Kidney (tissue), 14 donors: Measurements from ENCODE around the gene KLHL14. TPM values are rescaled to one million over a fixed set of nuclear protein-coding genes. Genes with fewer than 3 reads are reported as not detected.

ENCODE experiments used
- DNase-seq, 5 donors: peaks; one replicate each; pipeline ENCODE4 v3.0.0-alpha.2; 2013 to 2020
- FAIRE-seq: peaks from 2 replicates; lab custom pipeline; 2012; peaks lifted over from hg19 to GRCh38; lab: Jason Lieb, UNC
- H3K27ac ChIP-seq, 2 donors: one replicate each; pipeline ENCODE4 v1.7.0; 2013; ENCODE audit warnings: low read depth in 2 of 2, low read length in 2 of 2, inconsistent platforms in 1 of 2
- H3K27me3 ChIP-seq: one replicate; pipeline ENCODE4 v1.7.1; 2013; ENCODE audit warnings: low read length, inconsistent platforms; ENCODE audit not compliant: control insufficient read depth, insufficient read depth
- H3K36me3 ChIP-seq, 3 donors: one replicate each; pipeline versions ENCODE4 v1.7.0 to v1.7.1; 2013; ENCODE audit warnings: low read length in 3 of 3, control low read depth in 1 of 3, inconsistent platforms in 1 of 3; ENCODE audit not compliant: insufficient read depth in 3 of 3, control insufficient read depth in 2 of 3
- H3K4me1 ChIP-seq, 3 donors: one replicate each; pipeline versions ENCODE4 v1.7.0 to v1.7.1; 2013; ENCODE audit warnings: low read length in 3 of 3, inconsistent platforms in 1 of 3, low read depth in 1 of 3; ENCODE audit not compliant: control insufficient read depth in 2 of 3, insufficient read depth in 2 of 3
- H3K4me3 ChIP-seq, 3 donors: one replicate each; pipeline versions ENCODE4 v1.7.0 to v1.8.1; 2013; ENCODE audit warnings: low read length in 3 of 3, control low read depth in 1 of 3, inconsistent platforms in 1 of 3
- H3K9ac ChIP-seq, 3 donors: one replicate each; pipeline versions ENCODE4 v1.7.0 to v1.7.1; 2013; ENCODE audit warnings: low read length in 3 of 3, control low read depth in 1 of 3, inconsistent platforms in 1 of 3
- H3K9me3 ChIP-seq, 3 donors: one replicate each; pipeline versions ENCODE4 v1.7.0 to v1.7.1; 2013; ENCODE audit warnings: low read length in 3 of 3, control low read depth in 1 of 3, inconsistent platforms in 1 of 3; ENCODE audit not compliant: control insufficient read depth in 2 of 3, insufficient read depth in 1 of 3
- CTCF ChIP-seq: IDR thresholded peaks from 3 replicates; pipeline ENCODE4 v1.5.1; 2012; ENCODE audit warnings: mild to moderate bottlenecking, moderate library complexity, borderline replicate concordance; ENCODE audit not compliant: insufficient read depth; ENCODE audit errors: extremely low read depth
- intact Hi-C: fragments of 100-400 bp; cut with DNase I; formaldehyde crosslinking; loops from one replicate; pipeline ENCODE4 v1.11.1; 2022
- polyA plus RNA-seq: library from polyadenylated mRNA; stranded (reverse); fragments of 350-450 nt; fragmentation: Illumina TruSeq; extraction: RNeasy Lipid Tissue Mini Kit (QIAGEN cat#74804); gene quantifications from one replicate; pipeline ENCODE4 v1.2.3, GENCODE V29; 2014; ENCODE audit warnings: low read depth, low replicate concordance; ENCODE audit not compliant: insufficient read depth
- total RNA-seq: library from RNA; stranded (reverse); fragmentation: NEBNext Ultra II Directional; extraction: Animal tissue kit (Norgen Biotek cat#: 25700); gene quantifications from one replicate; pipeline ENCODE4 v1.2.1, GENCODE V29; 2021
- donor health status: control.
- donor health status: control.
- donor health status: control.
- donor health status: control.
- donor health status: control.
- donor health status: DM: yes; HTN: yes; CAD: no.
- donor health status: Normal renal cell carcinoma (clear cell type).

Gene KLHL14
- total and polyA plus RNA-seq, 2 donors from 2014 or later, result 3.7 to 15.4 TPM

GRCh38 chr18:32770054-32770665 lies 2.7 kb downstream of the KLHL14 start:
- FAIRE-seq (no peak), DNase-seq (peak in 3 of 5 donors; percentile 38 to 85 (median 53))
- intact Hi-C loops, result no loop called here
- H3K9ac ChIP-seq, result peak overlapping the region in 2 of 3 donors; percentile 44 to 65
- H3K9me3 ChIP-seq, result no peaks in the 10 kb centered on the region
- no peaks in the 10 kb centered on the region for H3K36me3 ChIP-seq
- peaks cover 4% of the 10 kb centered on the region for H3K27me3 ChIP-seq
- peak overlapping the region; percentile 57 to 84 (median 70) for H3K4me3 ChIP-seq
- no peak overlapping the region for H3K27ac ChIP-seq
- H3K4me1 ChIP-seq, result peaks cover 0 to 11% (median 0%) of the 10 kb centered on the region in 3 donors
- no peak for TF ChIP-seq CTCF

GRCh38 chr18:32769586-32770053 lies 3.2 kb downstream of the KLHL14 start:
- no peak for FAIRE-seq
- Histone ChIP-seq H3K9me3 (no peaks in the 10 kb centered on the region), H3K27me3 (peaks cover 4% of the 10 kb centered on the region), H3K4me1 (peaks cover 0 to 11% (median 0%) of the 10 kb centered on the region in 3 donors), H3K36me3 (no peaks in the 10 kb centered on the region), H3K4me3 (peak overlapping the region; percentile 57 to 84 (median 70)), H3K27ac (no peak overlapping the region), H3K9ac (peak overlapping the region in 2 of 3 donors; percentile 44 to 65)
- intact Hi-C loops, result no loop called here
- peak; percentile 74 to 85 (median 78) for DNase-seq
- no peak for TF ChIP-seq CTCF

DNA sequence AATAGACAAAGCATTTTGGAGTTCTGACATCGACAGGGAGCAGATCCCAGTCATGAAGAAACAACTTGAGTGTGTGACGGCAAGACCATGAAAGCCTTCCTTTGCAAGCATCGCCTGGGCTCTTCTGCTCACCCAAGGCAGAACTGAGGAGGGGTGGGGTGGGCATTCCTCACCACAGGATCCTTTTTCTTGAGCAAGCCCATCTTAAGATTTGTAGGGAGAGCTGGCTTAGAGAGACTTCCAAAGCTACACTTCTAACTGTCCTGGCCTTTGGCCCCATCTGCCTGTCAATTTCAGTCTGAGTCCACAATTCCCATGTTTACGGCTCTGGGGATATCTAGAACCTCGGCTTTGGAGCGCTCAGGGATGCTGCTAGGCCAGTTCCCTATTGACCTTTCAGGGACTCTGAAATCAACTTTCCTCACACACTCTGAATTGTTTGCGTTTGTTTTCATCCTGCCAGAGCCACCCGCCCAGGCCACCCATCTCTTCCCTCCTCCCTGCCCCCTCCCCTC lies 3.7 kb downstream of the KLHL14 start:
- TF ChIP-seq CTCF, result no peak
- Histone ChIP-seq H3K4me3 (peak overlapping the region; percentile 32 to 70 (median 69)), H3K9me3 (no peaks in the 10 kb centered on the region), H3K36me3 (no peaks in the 10 kb centered on the region), H3K27ac (no peak overlapping the region), H3K27me3 (peaks cover 4% of the 10 kb centered on the region), H3K4me1 (peaks cover 0 to 11% (median 0%) of the 10 kb centered on the region in 3 donors), H3K9ac (peak overlapping the region in 1 of 3 donors; percentile 65)
- FAIRE-seq, result no peak
- intact Hi-C loops, result no loop called here
- DNase-seq, result peak in 2 of 5 donors; percentile 52 to 72
